GM12873 (cell line): ENCODE data around the gene AKAP13.

Experiments used
- CTCF ChIP-seq: IDR thresholded peaks from 2 replicates; pipeline ENCODE4 v1.5.1; 2012; ENCODE audit warnings: low read depth, mild to moderate bottlenecking, moderate library complexity, low read length, control low read depth; ENCODE audit not compliant: insufficient read depth; ENCODE audit errors: missing control alignments

Gene AKAP13

GRCh38 chr15:85593809-85594445, 213.5 kb downstream of the AKAP13 start:
- no peak for TF ChIP-seq CTCF

- no peak for TF ChIP-seq CTCF
These were observed 215.6 kb downstream of the AKAP13 start for GRCh38 chr15:85595804-85596536.

DNA sequence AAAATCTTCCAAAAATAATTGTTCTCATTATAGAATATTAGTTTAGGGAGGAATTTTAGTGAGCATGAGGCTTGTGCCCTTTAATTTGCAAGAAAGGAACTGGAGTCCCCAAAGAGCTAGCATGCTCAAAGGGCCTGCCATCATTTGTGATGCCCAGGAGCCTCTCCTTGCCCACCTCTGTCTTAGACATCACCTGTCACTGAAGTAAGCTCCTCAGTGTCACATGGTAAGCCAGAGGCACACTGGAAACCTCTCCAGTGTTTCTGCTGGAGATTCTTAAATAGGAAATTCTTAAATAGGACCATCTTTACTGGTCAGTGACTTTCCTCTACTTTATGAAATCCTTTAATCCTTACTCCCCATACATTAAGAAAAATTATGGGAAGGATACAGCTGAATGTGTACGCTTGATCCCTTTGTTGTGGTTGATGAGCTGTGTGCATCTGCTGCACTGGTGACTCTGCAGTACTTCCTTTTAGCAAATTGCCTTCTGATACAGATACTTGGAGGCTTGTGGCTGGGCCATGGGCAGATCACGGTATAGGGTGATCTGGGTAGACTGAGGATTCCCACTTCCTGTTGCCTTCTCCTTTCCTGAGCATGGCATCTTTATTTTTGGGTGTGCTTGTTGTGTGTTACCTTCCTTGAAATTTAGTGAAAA, 216.9 kb downstream of the AKAP13 start:
- TF ChIP-seq CTCF: no peak

DNA sequence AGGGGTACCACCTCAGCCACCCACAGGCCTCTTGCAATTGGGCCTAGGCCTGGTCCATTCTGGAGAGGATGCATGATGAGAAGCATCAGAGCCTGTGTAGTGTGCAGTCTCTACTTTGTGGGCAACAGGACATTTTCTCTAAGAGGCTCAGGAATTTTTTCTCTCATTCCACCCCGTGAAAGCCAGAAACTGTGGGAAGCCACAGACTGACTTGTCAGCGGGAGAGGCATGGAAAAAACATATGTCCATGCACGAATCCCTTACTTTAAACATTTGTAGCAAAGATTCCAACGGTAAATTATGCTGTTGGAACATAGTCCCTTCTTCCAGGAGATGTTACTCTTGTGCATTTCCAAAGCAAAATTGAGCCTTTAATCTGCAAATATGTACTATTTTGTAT, 217.8 kb downstream of the AKAP13 start:
- TF ChIP-seq CTCF: no peak

DNA sequence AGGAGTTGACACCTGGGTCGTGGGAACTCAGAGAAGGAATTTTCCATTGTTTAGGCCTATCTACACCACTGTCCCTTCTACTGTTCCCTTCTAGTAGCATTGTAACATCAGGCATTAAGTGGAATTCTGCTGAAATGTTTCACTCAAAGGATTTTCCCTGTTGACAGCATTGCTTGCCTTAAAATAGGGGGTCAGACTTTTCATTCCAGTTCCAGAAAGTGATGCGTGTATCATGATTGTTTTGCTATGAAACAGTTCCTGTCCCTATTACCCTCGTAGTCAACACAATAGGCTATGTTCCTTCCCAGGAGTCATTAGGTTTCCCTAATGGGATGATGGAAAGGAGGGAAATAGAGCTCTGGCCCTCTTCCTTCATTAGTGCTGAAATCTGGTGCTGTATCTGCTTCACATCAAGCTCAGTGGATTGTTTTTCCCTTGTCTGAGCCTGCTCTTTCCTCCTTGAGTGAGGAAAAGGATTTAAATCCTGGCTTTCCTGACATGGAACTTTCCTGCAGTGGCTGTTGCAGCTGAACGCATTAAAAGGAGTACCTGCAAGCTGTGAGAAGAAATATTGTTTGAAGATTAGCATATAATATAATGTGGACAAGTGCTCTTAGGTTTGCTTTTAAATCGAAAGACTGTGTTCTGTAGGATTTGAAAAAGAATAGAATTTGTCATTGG, 218.5 kb downstream of the AKAP13 start:
- TF ChIP-seq CTCF: no peak

DNA sequence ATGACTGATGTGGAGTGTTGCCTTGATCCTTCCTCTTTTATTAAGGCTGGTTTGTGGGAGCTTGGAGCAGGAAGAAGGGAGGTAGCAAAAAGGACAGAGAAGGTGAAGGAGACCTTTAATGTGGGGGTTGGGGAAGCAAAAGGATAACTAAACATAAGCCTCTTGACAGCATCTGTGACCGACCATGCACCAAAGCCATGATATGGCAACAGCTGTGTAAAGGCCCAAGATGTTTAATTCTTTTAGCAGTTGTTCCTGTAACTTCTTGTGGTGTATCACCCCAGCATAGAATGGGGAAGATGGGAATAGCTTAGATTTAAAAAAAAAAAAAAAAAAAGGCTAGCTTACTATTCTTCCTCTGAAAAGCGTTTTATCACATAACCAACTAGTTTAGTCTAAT, 219.6 kb downstream of the AKAP13 start:
- TF ChIP-seq CTCF: no peak

DNA sequence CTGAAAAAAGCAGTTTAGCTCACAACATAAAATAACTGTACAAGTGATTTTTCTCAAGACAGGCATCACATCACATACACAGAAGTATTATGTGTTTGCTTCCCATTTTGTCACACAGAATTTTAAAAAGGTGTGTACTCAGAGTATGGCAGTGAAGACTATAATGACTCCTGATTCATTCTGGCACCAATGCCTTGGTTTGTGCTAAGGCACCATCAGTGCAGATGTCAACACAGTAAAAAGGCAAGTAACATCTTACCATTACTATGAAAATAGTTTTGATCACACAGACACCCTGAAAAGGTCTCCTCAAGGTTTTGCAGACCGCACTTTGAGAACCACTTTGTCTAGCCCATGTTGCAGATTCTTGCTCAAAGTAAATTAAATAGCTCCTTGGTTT, 222.8 kb downstream of the AKAP13 start:
- no peak for TF ChIP-seq CTCF
